Ectodermal cell (in vitro differentiated cells): Measurements from ENCODE around the gene RNASEH2C.
"Not testable (repeated sequence)": the region's sequence is repeated elsewhere in the genome, so short reads cannot be mapped to it uniquely, and the experiment has no call there.

ENCODE experiments used
- H3K27ac ChIP-seq: 2 replicates; pipeline ENCODE4 v1.7.0; 2013; ENCODE audit warnings: mild to moderate bottlenecking, low read depth, low read length; ENCODE audit not compliant: insufficient read depth, poor library complexity, severe bottlenecking
- H3K27me3 ChIP-seq: 2 replicates; pipeline ENCODE4 v1.7.0; 2013; ENCODE audit warnings: mild to moderate bottlenecking, low read length; ENCODE audit not compliant: insufficient read depth, control insufficient read depth, poor library complexity, severe bottlenecking
- H3K36me3 ChIP-seq: one replicate; pipeline ENCODE4 v1.7.0; 2013; ENCODE audit warnings: low read length; ENCODE audit not compliant: control insufficient read depth, insufficient read depth
- H3K4me1 ChIP-seq: one replicate; pipeline ENCODE4 v1.7.0; 2013; ENCODE audit warnings: low read length; ENCODE audit not compliant: control insufficient read depth, insufficient read depth
- H3K4me3 ChIP-seq: 2 replicates; pipeline ENCODE4 v1.7.0; 2013; ENCODE audit warnings: low read depth, low read length, control low read depth; ENCODE audit not compliant: insufficient read depth
- H3K9me3 ChIP-seq: 2 replicates; pipeline ENCODE4 v1.7.0; 2013; ENCODE audit warnings: mild to moderate bottlenecking, low read length, moderate library complexity; ENCODE audit not compliant: control insufficient read depth
- WGBS, 2 experiments: methylation state at CpG; one replicate each; pipeline ENCODE4 v1.1.7; 2013; ENCODE audit warnings: missing lambda C conversion rate in 2 of 2; 5-methylcytosine and 5-hydroxymethylcytosine counted together

The RNASEH2C gene

DNA sequence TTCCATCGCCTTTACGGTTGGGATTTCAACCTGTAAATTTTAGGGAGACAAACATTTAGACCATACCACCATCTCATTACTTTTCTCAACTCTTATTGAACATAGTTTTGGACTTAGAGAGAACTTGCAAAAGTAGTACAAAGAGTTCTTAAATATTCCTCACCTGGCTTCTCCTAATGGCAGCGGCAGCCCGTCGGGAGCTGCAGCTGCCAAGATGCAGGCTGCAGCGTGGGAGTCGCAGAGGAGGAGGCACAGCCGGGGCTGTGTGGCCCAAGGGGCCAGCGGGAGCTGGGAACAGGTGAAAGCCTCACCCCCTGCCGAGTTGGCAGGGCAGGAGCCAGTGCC, 23.1 kb upstream of the RNASEH2C start:
- WGBS, 2 experiments: 88 to 89% methylated on average over 10 of the region's 10 CpGs
- Histone ChIP-seq H3K9me3 (no peaks in the 10 kb centered on the region), H3K4me1 (no peaks in the 10 kb centered on the region), H3K36me3 (no peaks in the 10 kb centered on the region), H3K27ac (no peak overlapping the region), H3K27me3 (no peaks in the 10 kb centered on the region), H3K4me3 (no peak overlapping the region)

- 85 to 92% methylated on average over 1 of the region's 1 CpG for WGBS, 2 experiments
- Histone ChIP-seq H3K27ac (no peak overlapping the region), H3K4me3 (no peak overlapping the region), H3K36me3 (no peaks in the 10 kb centered on the region), H3K9me3 (no peaks in the 10 kb centered on the region), H3K4me1 (no peaks in the 10 kb centered on the region), H3K27me3 (no peaks in the 10 kb centered on the region)
These were observed 21.8 kb upstream of the RNASEH2C start for GRCh38 chr11:65742353-65742752.

- Histone ChIP-seq H3K9me3 (no peaks in the 10 kb centered on the region), H3K4me1 (no peaks in the 10 kb centered on the region), H3K36me3 (no peaks in the 10 kb centered on the region), H3K27me3 (no peaks in the 10 kb centered on the region), H3K4me3 (no peak overlapping the region), H3K27ac (no peak overlapping the region)
- 74 to 77% methylated on average over 8 of the region's 8 CpGs for WGBS, 2 experiments
These were observed 20.6 kb upstream of the RNASEH2C start for GRCh38 chr11:65741185-65741584.

DNA sequence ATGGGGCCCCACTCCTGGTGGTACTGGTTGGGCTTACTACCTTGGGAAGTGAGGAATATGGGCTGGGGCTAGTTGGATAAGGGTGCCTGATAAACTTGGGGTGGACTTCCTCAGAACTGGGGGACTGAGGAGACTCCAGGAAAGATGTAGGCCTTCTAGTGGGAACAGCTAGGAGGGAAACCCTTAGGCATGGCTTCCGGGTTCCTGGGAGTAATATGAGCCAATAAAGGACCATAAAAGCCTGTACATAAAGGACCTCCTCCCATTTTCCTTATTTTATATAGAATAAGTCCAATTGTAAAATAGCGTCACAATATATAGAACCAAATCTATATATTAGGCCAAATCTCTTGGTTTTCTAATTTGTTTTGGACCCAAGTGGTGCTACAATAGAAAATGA, 18.4 kb upstream of the RNASEH2C start:
- 67 to 82% methylated on average over 1 of the region's 2 CpGs for WGBS, 2 experiments
- no peaks in the 10 kb centered on the region for H3K4me1 ChIP-seq

GRCh38 chr11:65736810-65737209, 16.2 kb upstream of the RNASEH2C start:
- no peaks in the 10 kb centered on the region for H3K4me1 ChIP-seq
- no peaks in the 10 kb centered on the region for H3K27me3 ChIP-seq
- no peaks in the 10 kb centered on the region for H3K9me3 ChIP-seq
- no peak overlapping the region for H3K27ac ChIP-seq
- no peak overlapping the region for H3K4me3 ChIP-seq
- H3K36me3 ChIP-seq: no peaks in the 10 kb centered on the region

More for the DNA sequence above, 18.4 kb upstream of the RNASEH2C start:
- no peaks in the 10 kb centered on the region for H3K27me3 ChIP-seq
- no peak overlapping the region for H3K4me3 ChIP-seq
- no peak overlapping the region for H3K27ac ChIP-seq
- H3K9me3 ChIP-seq: no peaks in the 10 kb centered on the region
- no peaks in the 10 kb centered on the region for H3K36me3 ChIP-seq

GRCh38 chr11:65735111-65735510, 14.5 kb upstream of the RNASEH2C start:
- not testable (repeated sequence) for H3K27me3 ChIP-seq, H3K4me1 ChIP-seq, H3K9me3 ChIP-seq, H3K4me3 ChIP-seq, H3K27ac ChIP-seq, H3K36me3 ChIP-seq
- 79 to 87% methylated on average over 4 of the region's 4 CpGs for WGBS, 2 experiments

- Histone ChIP-seq H3K36me3 (no peaks in the 10 kb centered on the region), H3K27ac (no peak overlapping the region)
- 74 to 83% methylated on average over 4 to 5 of the region's 5 CpGs for WGBS, 2 experiments
These were observed 9.9 kb upstream of the RNASEH2C start for GRCh38 chr11:65730461-65730860.

GRCh38 chr11:65727865-65728264, 7.3 kb upstream of the RNASEH2C start:
- Histone ChIP-seq H3K36me3 (no peaks in the 10 kb centered on the region), H3K27ac (no peak overlapping the region), H3K4me3 (no peak overlapping the region), H3K9me3 (no peaks in the 10 kb centered on the region), H3K4me1 (no peaks in the 10 kb centered on the region), H3K27me3 (no peaks in the 10 kb centered on the region)
- 91 to 92% methylated on average over 15 of the region's 15 CpGs for WGBS, 2 experiments

More at GRCh38 chr11:65730461-65730860, 9.9 kb upstream of the RNASEH2C start:
- Histone ChIP-seq H3K9me3 (no peaks in the 10 kb centered on the region), H3K4me1 (no peaks in the 10 kb centered on the region), H3K27me3 (no peaks in the 10 kb centered on the region), H3K4me3 (no peak overlapping the region)

DNA sequence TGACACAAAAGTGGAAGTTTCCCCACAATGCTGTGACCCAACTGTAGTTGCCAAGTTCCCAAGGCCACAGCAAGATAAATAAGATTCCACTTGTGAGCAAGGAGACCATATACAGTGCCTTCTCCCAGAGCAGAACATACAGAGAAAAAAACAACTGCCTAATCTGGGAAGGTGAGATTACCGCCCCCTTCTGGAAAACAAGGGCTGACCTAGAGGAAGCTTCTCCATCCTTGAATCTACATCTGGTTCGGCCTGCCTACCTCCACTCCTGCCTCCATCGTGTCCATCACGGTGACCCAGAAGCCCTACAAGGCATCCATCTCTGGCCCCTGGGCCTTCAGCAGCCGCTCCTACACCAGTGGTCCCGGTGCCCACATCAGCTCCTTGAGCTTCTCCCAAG, 6.1 kb upstream of the RNASEH2C start:
- H3K4me3 ChIP-seq: no peak overlapping the region
- H3K27me3 ChIP-seq: no peaks in the 10 kb centered on the region
- WGBS, 2 experiments: 73% methylated on average over 6 of the region's 6 CpGs
- no peaks in the 10 kb centered on the region for H3K9me3 ChIP-seq
- H3K4me1 ChIP-seq: no peaks in the 10 kb centered on the region
- no peaks in the 10 kb centered on the region for H3K36me3 ChIP-seq
- no peak overlapping the region for H3K27ac ChIP-seq

DNA sequence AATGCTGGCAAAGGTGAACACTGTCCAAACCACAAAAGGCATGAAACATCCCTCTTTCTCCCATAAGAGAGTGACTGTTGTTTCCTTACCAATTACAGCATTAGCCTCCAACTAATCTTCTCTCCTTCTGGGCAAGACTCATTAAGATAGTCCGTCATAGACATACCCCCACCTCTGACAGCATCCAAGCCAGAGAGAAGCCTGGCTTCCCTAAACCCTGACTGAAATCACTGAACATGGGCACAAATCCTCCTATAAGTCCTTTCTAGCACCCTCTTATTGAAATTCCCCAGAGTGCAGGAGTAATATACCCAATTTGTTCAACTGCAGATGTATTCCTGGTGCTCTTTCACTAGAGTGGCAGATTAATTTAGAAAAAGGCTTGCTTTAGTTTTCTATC, 1.7 kb upstream of the RNASEH2C start:
- H3K27me3 ChIP-seq: no peaks in the 10 kb centered on the region
- WGBS, 2 experiments: 88 to 91% methylated on average over 1 of the region's 1 CpG
- H3K36me3 ChIP-seq: peaks cover 18% of the 10 kb centered on the region

DNA sequence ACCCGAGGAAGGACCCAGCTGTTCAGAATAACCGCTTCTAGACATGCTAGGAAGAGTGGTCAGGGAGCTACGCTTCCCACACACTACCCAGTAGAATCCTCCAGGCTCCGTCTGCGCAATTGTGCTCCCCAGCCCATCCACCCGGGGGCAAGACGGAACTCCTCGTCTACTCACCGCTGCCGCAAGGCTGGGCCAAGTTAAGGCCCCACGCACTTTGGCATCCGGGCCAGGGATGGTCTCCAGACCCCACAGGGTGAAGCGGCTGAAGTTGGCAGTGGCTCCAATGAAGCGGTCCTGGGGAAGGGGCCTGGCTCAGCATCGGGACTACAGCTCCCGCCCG, 757 bp downstream of the RNASEH2C start:
- WGBS, 2 experiments: 12 to 13% methylated on average over 17 of the region's 17 CpGs
- Histone ChIP-seq H3K27me3 (no peaks in the 10 kb centered on the region), H3K4me1 (peaks cover 10% of the 10 kb centered on the region), H3K36me3 (peaks cover 35% of the 10 kb centered on the region), H3K9me3 (no peaks in the 10 kb centered on the region), H3K27ac (no peak overlapping the region), H3K4me3 (peak overlapping the region; percentile 86)

More for the DNA sequence above, 1.7 kb upstream of the RNASEH2C start:
- H3K4me3 ChIP-seq: no peak overlapping the region
- H3K9me3 ChIP-seq: no peaks in the 10 kb centered on the region
- H3K4me1 ChIP-seq: peaks cover 10% of the 10 kb centered on the region
- H3K27ac ChIP-seq: no peak overlapping the region
